Panc1 (cell line): ENCODE data around the gene UFSP2.

Experiments used
- POLR2AphosphoS5 ChIP-seq: IDR thresholded peaks from 2 replicates; pipeline ENCODE4 v1.6.1; 2012; ENCODE audit warnings: mild to moderate bottlenecking, low read depth, low read length, moderate library complexity
- SIN3A ChIP-seq: IDR thresholded peaks from 2 replicates; pipeline ENCODE4 v1.6.1; 2012; ENCODE audit warnings: low read depth, mild to moderate bottlenecking, low read length, moderate library complexity, borderline replicate concordance; ENCODE audit not compliant: insufficient read depth
- TCF7L2 ChIP-seq: IDR thresholded peaks from 2 replicates; pipeline ENCODE4 v1.6.1; 2011; ENCODE audit warnings: mild to moderate bottlenecking, low read depth, low read length, inconsistent platforms
- TF ChIP-seq, protein P1 (sequence below): fragments of 450-650 bp; IDR thresholded peaks from 2 replicates; pipeline ENCODE4 v1.5.1; 2017; ENCODE audit warnings: mild to moderate bottlenecking
- TF ChIP-seq, protein P2 (sequence below), 2 experiments: IDR thresholded peaks; 2 replicates each; pipeline ENCODE4 v1.6.1; 2011 to 2012; ENCODE audit warnings: low read depth in 2 of 2, control low read depth in 1 of 2, low read length in 1 of 2, mild to moderate bottlenecking in 1 of 2, moderate library complexity in 1 of 2; ENCODE audit not compliant: insufficient read depth in 1 of 2

DNA sequence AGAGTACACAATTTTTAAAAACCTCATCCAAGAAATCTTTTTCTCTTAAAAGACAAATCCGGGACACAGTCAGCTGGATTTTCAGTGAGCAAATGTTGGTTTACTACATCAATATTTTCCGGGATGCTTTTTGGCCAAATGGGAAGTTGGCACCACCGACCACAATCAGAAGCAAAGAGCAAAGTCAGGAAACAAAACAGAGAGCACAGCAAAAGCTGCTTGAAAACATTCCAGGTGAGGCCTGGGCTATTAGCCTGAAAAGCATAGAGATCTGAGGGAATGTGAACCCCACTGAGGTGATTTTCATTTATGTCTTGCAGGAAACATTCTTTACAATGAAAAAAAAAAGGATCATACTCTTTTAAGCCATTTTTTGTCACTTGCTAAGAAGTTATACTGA, 63.9 kb downstream of the UFSP2 start:
- TF ChIP-seq POLR2AphosphoS5: no peak
- TF ChIP-seq, protein P1, sequence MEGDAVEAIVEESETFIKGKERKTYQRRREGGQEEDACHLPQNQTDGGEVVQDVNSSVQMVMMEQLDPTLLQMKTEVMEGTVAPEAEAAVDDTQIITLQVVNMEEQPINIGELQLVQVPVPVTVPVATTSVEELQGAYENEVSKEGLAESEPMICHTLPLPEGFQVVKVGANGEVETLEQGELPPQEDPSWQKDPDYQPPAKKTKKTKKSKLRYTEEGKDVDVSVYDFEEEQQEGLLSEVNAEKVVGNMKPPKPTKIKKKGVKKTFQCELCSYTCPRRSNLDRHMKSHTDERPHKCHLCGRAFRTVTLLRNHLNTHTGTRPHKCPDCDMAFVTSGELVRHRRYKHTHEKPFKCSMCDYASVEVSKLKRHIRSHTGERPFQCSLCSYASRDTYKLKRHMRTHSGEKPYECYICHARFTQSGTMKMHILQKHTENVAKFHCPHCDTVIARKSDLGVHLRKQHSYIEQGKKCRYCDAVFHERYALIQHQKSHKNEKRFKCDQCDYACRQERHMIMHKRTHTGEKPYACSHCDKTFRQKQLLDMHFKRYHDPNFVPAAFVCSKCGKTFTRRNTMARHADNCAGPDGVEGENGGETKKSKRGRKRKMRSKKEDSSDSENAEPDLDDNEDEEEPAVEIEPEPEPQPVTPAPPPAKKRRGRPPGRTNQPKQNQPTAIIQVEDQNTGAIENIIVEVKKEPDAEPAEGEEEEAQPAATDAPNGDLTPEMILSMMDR: no peak
- TF ChIP-seq TCF7L2: no peak
- TF ChIP-seq, protein P2, sequence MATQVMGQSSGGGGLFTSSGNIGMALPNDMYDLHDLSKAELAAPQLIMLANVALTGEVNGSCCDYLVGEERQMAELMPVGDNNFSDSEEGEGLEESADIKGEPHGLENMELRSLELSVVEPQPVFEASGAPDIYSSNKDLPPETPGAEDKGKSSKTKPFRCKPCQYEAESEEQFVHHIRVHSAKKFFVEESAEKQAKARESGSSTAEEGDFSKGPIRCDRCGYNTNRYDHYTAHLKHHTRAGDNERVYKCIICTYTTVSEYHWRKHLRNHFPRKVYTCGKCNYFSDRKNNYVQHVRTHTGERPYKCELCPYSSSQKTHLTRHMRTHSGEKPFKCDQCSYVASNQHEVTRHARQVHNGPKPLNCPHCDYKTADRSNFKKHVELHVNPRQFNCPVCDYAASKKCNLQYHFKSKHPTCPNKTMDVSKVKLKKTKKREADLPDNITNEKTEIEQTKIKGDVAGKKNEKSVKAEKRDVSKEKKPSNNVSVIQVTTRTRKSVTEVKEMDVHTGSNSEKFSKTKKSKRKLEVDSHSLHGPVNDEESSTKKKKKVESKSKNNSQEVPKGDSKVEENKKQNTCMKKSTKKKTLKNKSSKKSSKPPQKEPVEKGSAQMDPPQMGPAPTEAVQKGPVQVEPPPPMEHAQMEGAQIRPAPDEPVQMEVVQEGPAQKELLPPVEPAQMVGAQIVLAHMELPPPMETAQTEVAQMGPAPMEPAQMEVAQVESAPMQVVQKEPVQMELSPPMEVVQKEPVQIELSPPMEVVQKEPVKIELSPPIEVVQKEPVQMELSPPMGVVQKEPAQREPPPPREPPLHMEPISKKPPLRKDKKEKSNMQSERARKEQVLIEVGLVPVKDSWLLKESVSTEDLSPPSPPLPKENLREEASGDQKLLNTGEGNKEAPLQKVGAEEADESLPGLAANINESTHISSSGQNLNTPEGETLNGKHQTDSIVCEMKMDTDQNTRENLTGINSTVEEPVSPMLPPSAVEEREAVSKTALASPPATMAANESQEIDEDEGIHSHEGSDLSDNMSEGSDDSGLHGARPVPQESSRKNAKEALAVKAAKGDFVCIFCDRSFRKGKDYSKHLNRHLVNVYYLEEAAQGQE (IDR thresholded peaks at IDR 0.05; ENCODE audit: insufficient read depth in 1 of 2, low read depth in 2 of 2, low read length in 1 of 2): no peak
- TF ChIP-seq SIN3A: no peak
